ENCODE measurements around the gene C4orf50.

GRCh38 chr4:6027392-6027791 lies 9.2 kb upstream of the C4orf50 start:
- TF ChIP-seq CTCF (IDR thresholded peaks at IDR 0.05; ENCODE audit: insufficient read depth, low read length) (no peak), POLR2AphosphoS5 (IDR thresholded peaks at IDR 0.05; ENCODE audit: low read depth) (no peak)
